ENCODE measurements around the gene OPTC. TPM values are rescaled to one million over a fixed set of nuclear protein-coding genes. Genes with fewer than 3 reads are reported as not detected.
A peak's percentile ranks its signal among the peaks of the same experiment; 100 is the strongest.

The OPTC gene
- total RNA-seq, 2 donors from 2014 or later = 0.26 to 0.42 TPM

- peaks cover 4% of the 10 kb centered on the region for H3K4me1 ChIP-seq (ENCODE audit: control insufficient read depth, insufficient read depth, low read length)
- 88 to 100% methylated on average over 2 to 3 of the region's 3 CpGs for WGBS, 2 experiments (ENCODE audit: insufficient coverage in 1 of 2, insufficient read length in 1 of 2)
- no peaks in the 10 kb centered on the region for H3K9me3 ChIP-seq (ENCODE audit: control insufficient read depth, low read length)
- H3K27me3 Mint-ChIP-seq (ENCODE audit: insufficient read depth) = no peaks in the 10 kb centered on the region
- H3K4me3 Mint-ChIP-seq = no peak overlapping the region
- H3K4me3 ChIP-seq (ENCODE audit: low read length) = no peak overlapping the region
- no peaks in the 10 kb centered on the region for H3K9me3 Mint-ChIP-seq
- H3K27me3 ChIP-seq (ENCODE audit: control insufficient read depth, insufficient read depth, low read length, poor library complexity, severe bottlenecking) = no peaks in the 10 kb centered on the region
- H3K9ac ChIP-seq (ENCODE audit: extremely low read depth, low read length, poor library complexity, severe bottlenecking) = no peak overlapping the region
- no peak overlapping the region for H3K27ac ChIP-seq (ENCODE audit: low read depth, low read length)
- TF ChIP-seq CTCF (conservative IDR thresholded peaks at IDR 0.05) = no peak
- no peak for DNase-seq
- H3K4me1 Mint-ChIP-seq = peaks cover 6% of the 10 kb centered on the region
- no peak overlapping the region for H3K27ac Mint-ChIP-seq
- H3K36me3 Mint-ChIP-seq (ENCODE audit: low read depth) = no peaks in the 10 kb centered on the region
- no peaks in the 10 kb centered on the region for H3K36me3 ChIP-seq (ENCODE audit: control insufficient read depth, insufficient read depth, low read length)
Measured at GRCh38 chr1:203534526-203534925, 40.6 kb downstream of the OPTC start.

- no peaks in the 10 kb centered on the region for H3K36me3 ChIP-seq (ENCODE audit: control insufficient read depth, insufficient read depth, low read length)
- no peak overlapping the region for H3K9ac ChIP-seq (ENCODE audit: extremely low read depth, low read length, poor library complexity, severe bottlenecking)
- H3K4me1 ChIP-seq (ENCODE audit: control insufficient read depth, insufficient read depth, low read length) = peaks cover 4% of the 10 kb centered on the region
- H3K27ac ChIP-seq (ENCODE audit: low read depth, low read length) = no peak overlapping the region
- no peaks in the 10 kb centered on the region for H3K27me3 Mint-ChIP-seq (ENCODE audit: insufficient read depth)
- no peaks in the 10 kb centered on the region for H3K9me3 ChIP-seq (ENCODE audit: control insufficient read depth, low read length)
- H3K27me3 ChIP-seq (ENCODE audit: control insufficient read depth, insufficient read depth, low read length, poor library complexity, severe bottlenecking) = no peaks in the 10 kb centered on the region
- TF ChIP-seq CTCF (conservative IDR thresholded peaks at IDR 0.05) = no peak
- H3K4me1 Mint-ChIP-seq = peaks cover 6% of the 10 kb centered on the region
- H3K4me3 Mint-ChIP-seq = no peak overlapping the region
- no peak overlapping the region for H3K27ac Mint-ChIP-seq
- DNase-seq = no peak
- H3K4me3 ChIP-seq (ENCODE audit: low read length) = no peak overlapping the region
- H3K36me3 Mint-ChIP-seq (ENCODE audit: low read depth) = no peaks in the 10 kb centered on the region
- 94 to 100% methylated on average over 1 to 2 of the region's 2 CpGs for WGBS, 2 experiments (ENCODE audit: insufficient coverage in 1 of 2, insufficient read length in 1 of 2)
- no peaks in the 10 kb centered on the region for H3K9me3 Mint-ChIP-seq
Measured at GRCh38 chr1:203536575-203536974, 42.6 kb downstream of the OPTC start.

- Mint-ChIP-seq H3K9me3 (no peaks in the 10 kb centered on the region), H3K27ac (no peak overlapping the region), H3K36me3 (ENCODE audit: low read depth) (no peaks in the 10 kb centered on the region), H3K27me3 (ENCODE audit: insufficient read depth) (no peaks in the 10 kb centered on the region), H3K4me1 (peaks cover 6% of the 10 kb centered on the region), H3K4me3 (no peak overlapping the region)
- Histone ChIP-seq H3K27ac (ENCODE audit: low read depth, low read length) (no peak overlapping the region), H3K4me3 (ENCODE audit: low read length) (no peak overlapping the region), H3K27me3 (ENCODE audit: control insufficient read depth, insufficient read depth, low read length, poor library complexity, severe bottlenecking) (no peaks in the 10 kb centered on the region), H3K36me3 (ENCODE audit: control insufficient read depth, insufficient read depth, low read length) (no peaks in the 10 kb centered on the region), H3K9me3 (ENCODE audit: control insufficient read depth, low read length) (no peaks in the 10 kb centered on the region), H3K9ac (ENCODE audit: extremely low read depth, low read length, poor library complexity, severe bottlenecking) (no peak overlapping the region), H3K4me1 (ENCODE audit: control insufficient read depth, insufficient read depth, low read length) (peaks cover 4% of the 10 kb centered on the region)
- 85 to 88% methylated on average over 3 of the region's 3 CpGs for WGBS, 2 experiments (ENCODE audit: insufficient coverage in 1 of 2, insufficient read length in 1 of 2)
- no peak for TF ChIP-seq CTCF (conservative IDR thresholded peaks at IDR 0.05)
- DNase-seq = peak; percentile 44
Measured at GRCh38 chr1:203536980-203537455, 43.1 kb downstream of the OPTC start.
